HepG2 (cell line): ENCODE results near the gene NSMCE4A. TPM values are rescaled to one million over a fixed set of nuclear protein-coding genes. Genes with fewer than 3 reads are reported as not detected.

Experiments used
- ATAC-seq: fragments of 200-7000 bp; cut with Tn5 transposase; 3 replicates; pipeline ENCODE4 v1.9.1; 2020; ENCODE audit warnings: mild to moderate bottlenecking, moderate library complexity
- BruUV-seq: library from RNA; stranded (reverse); fragments of 400-500 nt; replicated peaks from 2 replicates; lab custom pipeline; 2021; lab: Mats Ljungman, UMichigan
- CTCF ChIA-PET: fragments of 300-600 bp; formaldehyde crosslinking; extraction: SDS; loops from one replicate; lab custom pipeline; 2021; ENCODE audit warnings: low total read pairs, inconsistent platforms, low intra/inter-chr PET ratio; lab: Yijun Ruan, JAX
- POLR2A ChIA-PET: fragments of 350-600 bp; sonication (Branson Sonifier 250); formaldehyde crosslinking; loops from one replicate; lab custom pipeline; 2020; ENCODE audit warnings: antibody characterized with exemption, inconsistent platforms; lab: Yijun Ruan, JAX
- DNase-seq: peaks from one replicate; pipeline ENCODE4 v3.0.0-alpha.2; 2015; ENCODE audit warnings: low spot score
- FAIRE-seq: peaks from 3 replicates; lab custom pipeline; 2011; peaks lifted over from hg19 to GRCh38; lab: Jason Lieb, UNC
- H2AFZ ChIP-seq: one replicate; pipeline ENCODE4 v1.6.1; 2011; ENCODE audit warnings: low read length, inconsistent platforms
- H3K27ac ChIP-seq: fragments of 300-600 bp; 3 replicates; pipeline ENCODE4 v1.8.0; 2011; ENCODE audit warnings: mixed run types, mild to moderate bottlenecking, mixed read lengths, low read length, inconsistent platforms; ENCODE audit not compliant: insufficient read depth; ENCODE audit errors: extremely low read length
- H3K27me3 ChIP-seq, 2 experiments: fragments of 200-600 bp in 1 of 2; 2 replicates in 1 of 2; 3 replicates in 1 of 2; pipeline versions ENCODE4 v1.6.0 to v1.8.0; 2011; ENCODE audit warnings: low read length in 2 of 2, mild to moderate bottlenecking in 2 of 2, moderate library complexity in 2 of 2, inconsistent platforms in 1 of 2; ENCODE audit not compliant: insufficient read depth in 2 of 2, control insufficient read depth in 1 of 2
- H3K36me3 ChIP-seq, 2 experiments: fragments of 200-600 bp in 1 of 2; replicated peaks in 1 of 2; 2 replicates in 1 of 2; 3 replicates in 1 of 2; pipeline versions ENCODE4 v1.5.1 to v1.8.0; 2011; ENCODE audit warnings: low read length in 2 of 2, inconsistent platforms in 1 of 2; ENCODE audit not compliant: insufficient read depth in 2 of 2, control insufficient read depth in 1 of 2
- H3K4me1 ChIP-seq: 2 replicates; pipeline ENCODE4 v1.5.1; 2012; ENCODE audit warnings: low read length, inconsistent platforms; ENCODE audit not compliant: insufficient read depth
- H3K4me2 ChIP-seq: 2 replicates; pipeline ENCODE4 v1.6.0; 2011; ENCODE audit warnings: low read depth, low read length, inconsistent platforms
- H3K4me3 ChIP-seq, 3 experiments: fragments of 200-600 bp in 1 of 3; sonication (generic), shearing (Covaris generic) in 1 of 3; replicated peaks in 1 of 3; 2 replicates each; pipeline ENCODE4 v1.5.1; 2011 to 2016; ENCODE audit warnings: low read length in 3 of 3, inconsistent platforms in 2 of 3, low read depth in 2 of 3, mild to moderate bottlenecking in 2 of 3, control low read depth in 1 of 3, mixed read lengths in 1 of 3; ENCODE audit not compliant: insufficient read depth in 1 of 3
- H3K79me2 ChIP-seq: one replicate; pipeline ENCODE4 v1.6.1; 2011; ENCODE audit warnings: low read length, inconsistent platforms; ENCODE audit not compliant: insufficient read depth
- H3K9ac ChIP-seq: 2 replicates; pipeline ENCODE4 v1.6.0; 2011; ENCODE audit warnings: mild to moderate bottlenecking, low read depth, low read length, inconsistent platforms; ENCODE audit not compliant: insufficient read depth
- H3K9me3 ChIP-seq: 2 replicates; pipeline ENCODE4 v1.5.1; 2012; ENCODE audit warnings: mild to moderate bottlenecking, low read length
- H4K20me1 ChIP-seq: 2 replicates; pipeline ENCODE4 v1.6.0; 2011; ENCODE audit warnings: inconsistent platforms, mild to moderate bottlenecking, low read length, moderate library complexity; ENCODE audit not compliant: insufficient read depth
- CC2D1A ChIP-seq: sonication (generic); formaldehyde crosslinking; IDR thresholded peaks from 2 replicates; pipeline ENCODE4 v1.8.1; 2023; ENCODE audit warnings: mild to moderate bottlenecking, missing genetic modification reagents
- CEBPG ChIP-seq: IDR thresholded peaks from 2 replicates; pipeline ENCODE4 v1.6.1; 2016
- ELF4 ChIP-seq: sonication (generic); formaldehyde crosslinking; IDR thresholded peaks from 2 replicates; pipeline ENCODE4 v1.5.0; 2020; ENCODE audit warnings: missing genetic modification reagents, mild to moderate bottlenecking, moderate library complexity, borderline replicate concordance
- LBX2 ChIP-seq: sonication (generic); formaldehyde crosslinking; IDR thresholded peaks from 2 replicates; pipeline ENCODE4 v1.5.0; 2020; ENCODE audit warnings: missing genetic modification reagents, mild to moderate bottlenecking, borderline replicate concordance
- MBD4 ChIP-seq: IDR thresholded peaks from 2 replicates; pipeline ENCODE4 v1.6.1; 2012; ENCODE audit warnings: low read length, inconsistent platforms, borderline replicate concordance
- NFKBIZ ChIP-seq: IDR thresholded peaks from 2 replicates; pipeline ENCODE4 v1.6.1; 2018; ENCODE audit warnings: missing genetic modification reagents, missing compliant biosample characterization
- NPAS2 ChIP-seq: sonication (generic); formaldehyde crosslinking; IDR thresholded peaks from 2 replicates; pipeline ENCODE4 v1.8.0; 2022; ENCODE audit warnings: mild to moderate bottlenecking, missing genetic modification reagents, borderline replicate concordance
- PBX3 ChIP-seq: sonication (generic); formaldehyde crosslinking; IDR thresholded peaks from 2 replicates; pipeline ENCODE4 v1.8.1; 2023; ENCODE audit warnings: missing genetic modification reagents, inconsistent platforms, borderline replicate concordance
- PLSCR1 ChIP-seq: sonication (generic); formaldehyde crosslinking; IDR thresholded peaks from 2 replicates; pipeline ENCODE4 v1.5.0; 2020; ENCODE audit warnings: missing genetic modification reagents, mild to moderate bottlenecking, borderline replicate concordance
- POGK ChIP-seq: sonication (generic); formaldehyde crosslinking; conservative IDR thresholded peaks from 2 replicates; pipeline ENCODE4 v1.8.0; 2022; ENCODE audit warnings: mild to moderate bottlenecking, moderate library complexity, missing genetic modification reagents
- UBTF ChIP-seq: sonication (generic); formaldehyde crosslinking; IDR thresholded peaks from 2 replicates; pipeline ENCODE4 v1.4.0; 2020; ENCODE audit warnings: mild to moderate bottlenecking, missing genetic modification reagents
- ZC3H4 ChIP-seq: sonication (generic); formaldehyde crosslinking; IDR thresholded peaks from 2 replicates; pipeline ENCODE4 v1.4.0; 2020; ENCODE audit warnings: missing genetic modification reagents, borderline replicate concordance
- ZKSCAN5 ChIP-seq: sonication (generic); formaldehyde crosslinking; IDR thresholded peaks from 2 replicates; pipeline ENCODE4 v1.5.1; 2020; ENCODE audit warnings: mild to moderate bottlenecking, missing genetic modification reagents
- ZNF558 ChIP-seq: sonication (generic); formaldehyde crosslinking; IDR thresholded peaks from 2 replicates; pipeline ENCODE4 v1.9.0; 2022; ENCODE audit warnings: mild to moderate bottlenecking, missing genetic modification reagents, borderline replicate concordance
- ZNF580 ChIP-seq: IDR thresholded peaks from 2 replicates; pipeline ENCODE4 v1.6.1; 2016; ENCODE audit warnings: low read depth, borderline replicate concordance
- ZSCAN9 ChIP-seq: IDR thresholded peaks from 2 replicates; pipeline ENCODE4 v1.6.1; 2016; ENCODE audit warnings: borderline replicate concordance
- WGBS: methylation state at CpG from one replicate; pipeline ENCODE4 v1.1.6; 2017; ENCODE audit warnings: low lambda C conversion rate; 5-methylcytosine and 5-hydroxymethylcytosine counted together
- in situ Hi-C: cut with HindIII; loops from 2 replicates; pipeline ENCODE4 v1.10.0; 2017; ENCODE audit warnings: low pct_unique_long_range_greater_than_20kb; ENCODE audit not compliant: extremely low pct_ligation_motif_present
- intact Hi-C: fragments of 100-400 bp; cut with micrococcal nuclease; formaldehyde crosslinking; loops from one replicate; pipeline ENCODE4 v1.10.0; 2022; ENCODE audit not compliant: unreplicated experiment
- polyA plus RNA-seq, 8 experiments: library from polyadenylated mRNA; depleted of rRNA in 3 of 8; stranded (reverse) in 7 of 8; unstranded in 1 of 8; fragments of >200 nt; fragmentation: Illumina TruSeq in 4 of 8; extraction: Trizol in 4 of 8; gene quantifications; 2 replicates each; pipeline versions ENCODE4 v1.2.1 to v1.2.3, GENCODE V29; 2011 to 2016; ENCODE audit warnings: low read depth in 4 of 8, missing spikeins in 1 of 8, mixed read lengths in 1 of 8; ENCODE audit not compliant: insufficient read depth in 1 of 8
- total RNA-seq, 5 experiments: library from RNA; depleted of rRNA; stranded (reverse); fragments of >200 nt; fragmentation: Illumina TruSeq; extraction: Trizol; gene quantifications; 2 replicates each; pipeline ENCODE4 v1.2.3, GENCODE V29; 2016; ENCODE audit warnings: low read depth in 1 of 5

Gene NSMCE4A
- total and polyA plus RNA-seq, 2 of the 13 experiments (the other 11 are each of a cell fraction or from before 2014, with no cell fraction given) = 61.1 to 91.6 TPM

GRCh38 chr10:121927318-121927840 is 47.6 kb downstream of the NSMCE4A start:
- FAIRE-seq (no peak), ATAC-seq (peak; percentile 69), DNase-seq (peak; percentile 58)
- Histone ChIP-seq H3K9ac (peak overlapping the region; percentile 97), H3K9me3 (no peaks in the 10 kb centered on the region), H3K4me1 (peaks cover 53% of the 10 kb centered on the region), H3K27me3 (no peaks in the 10 kb centered on the region; a peak in 1 of 5 replicates), H3K4me2 (peak overlapping the region; percentile 75), H3K4me3 (peak overlapping the region; percentile 91 to 98 (median 98)), H3K27ac (peak overlapping the region; percentile 95), H3K36me3 (peaks cover 0 to 5% of the 10 kb centered on the region in 2 experiments; a peak in 1 of 5 replicates), H3K79me2 (peaks cover 52% of the 10 kb centered on the region), H2AFZ (no peak overlapping the region), H4K20me1 (no peaks in the 10 kb centered on the region)
- ChIA-PET CTCF (no interaction called here), POLR2A (interaction anchor here (0.6 to 2.7 kb wide), 14 partner anchors 8 to 186 kb away, joined by 3 to 21 read pairs (median 4); partner anchors contain the start of gene NSMCE4A)
- BruUV-seq = no TSS peak
- WGBS = 5% methylated on average over 9 of the region's 48 CpGs
- intact Hi-C loops = loop anchor here (5.0 kb wide), 2 partner anchors 125 to 185 kb away; no protein-coding TSS in a partner anchor
- in situ Hi-C loops = no loop called here
- TF ChIP-seq LBX2 (CRISPR knock-in tag) = no peak
- no peak for TF ChIP-seq ZNF580 (CRISPR knock-in tag)
- TF ChIP-seq UBTF = peak; percentile 87; the same call in 1 of the 2 replicates
- no peak for TF ChIP-seq CEBPG (CRISPR knock-in tag)
- TF ChIP-seq PLSCR1 (CRISPR knock-in tag) = no peak
- peak; percentile 82 for TF ChIP-seq ZNF558
- 0 out of 2 replicates have a peak, but pooled peaks have one; percentile 30 for TF ChIP-seq ZC3H4
- TF ChIP-seq MBD4 = no peak
- no peak for TF ChIP-seq NFKBIZ (CRISPR knock-in tag)
- TF ChIP-seq POGK (CRISPR knock-in tag) = no peak
- TF ChIP-seq ELF4 (CRISPR knock-in tag) = no peak
- TF ChIP-seq NPAS2 (CRISPR knock-in tag) = no peak
- no peak for TF ChIP-seq ZKSCAN5 (CRISPR knock-in tag)
- TF ChIP-seq CC2D1A (CRISPR knock-in tag) = no peak
- no peak for TF ChIP-seq ZSCAN9
- TF ChIP-seq PBX3 (CRISPR knock-in tag) = no peak
